Measurements from ENCODE around the gene GABRB1. TPM values are rescaled to one million over a fixed set of nuclear protein-coding genes. Genes with fewer than 3 reads are reported as not detected.
"Not testable (repeated sequence)": the region's sequence is repeated elsewhere in the genome, so short reads cannot be mapped to it uniquely, and the experiment has no call there.

The GABRB1 gene
- total RNA-seq, 1 donor from 2014 or later, result not detected

GRCh38 chr4:47275595-47275994 lies 244.2 kb downstream of the GABRB1 start:
- intact Hi-C loops (cut with micrococcal nuclease), result no loop called here

GRCh38 chr4:47278631-47279030 lies 247.3 kb downstream of the GABRB1 start:
- intact Hi-C loops (cut with micrococcal nuclease), result no loop called here

- intact Hi-C loops (cut with micrococcal nuclease), result no loop called here
Observed at GRCh38 chr4:47287735-47288134, 256.4 kb downstream of the GABRB1 start.

DNA sequence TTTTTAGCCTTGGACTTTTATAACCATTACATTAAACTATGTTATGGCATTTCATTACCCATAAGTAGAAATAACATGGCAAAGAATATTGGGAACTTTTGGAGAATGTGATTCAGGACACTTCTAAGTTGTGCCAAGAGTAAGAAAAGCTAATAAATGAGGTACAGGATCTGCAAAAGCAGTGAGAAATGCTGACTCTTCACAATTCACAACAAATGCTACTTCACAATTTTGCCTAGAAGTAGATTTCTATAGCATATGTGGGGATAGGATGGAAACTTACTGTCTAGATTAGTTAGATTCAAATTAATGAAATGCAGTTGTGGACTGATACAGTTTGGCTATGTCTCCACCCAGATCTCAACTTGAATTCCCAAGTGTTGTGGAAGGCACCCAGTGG lies 258.4 kb downstream of the GABRB1 start:
- intact Hi-C loops (cut with micrococcal nuclease), result no loop called here

- intact Hi-C loops (cut with micrococcal nuclease), result not testable (repeated sequence)
Observed at GRCh38 chr4:47290873-47291272, 259.5 kb downstream of the GABRB1 start.

DNA sequence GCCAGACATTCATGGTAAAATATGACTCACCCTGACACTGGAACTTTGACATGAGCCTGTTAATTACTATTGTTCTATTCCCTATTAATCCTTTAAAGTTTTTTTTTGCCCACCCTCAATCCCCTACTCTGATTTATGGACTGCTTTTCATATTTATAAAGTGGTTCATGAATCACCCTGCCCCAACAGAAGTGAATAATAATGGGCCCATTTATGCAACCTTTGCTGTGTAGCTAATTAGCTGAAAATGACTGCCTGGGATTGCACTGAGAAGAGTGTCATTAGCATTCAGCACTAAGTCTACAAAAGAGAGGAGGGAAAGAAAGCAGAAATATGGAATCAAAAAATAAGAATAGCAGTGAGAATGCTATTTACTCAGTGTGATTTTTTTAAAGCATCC lies 277.8 kb downstream of the GABRB1 start:
- intact Hi-C loops (cut with micrococcal nuclease), result no loop called here

DNA sequence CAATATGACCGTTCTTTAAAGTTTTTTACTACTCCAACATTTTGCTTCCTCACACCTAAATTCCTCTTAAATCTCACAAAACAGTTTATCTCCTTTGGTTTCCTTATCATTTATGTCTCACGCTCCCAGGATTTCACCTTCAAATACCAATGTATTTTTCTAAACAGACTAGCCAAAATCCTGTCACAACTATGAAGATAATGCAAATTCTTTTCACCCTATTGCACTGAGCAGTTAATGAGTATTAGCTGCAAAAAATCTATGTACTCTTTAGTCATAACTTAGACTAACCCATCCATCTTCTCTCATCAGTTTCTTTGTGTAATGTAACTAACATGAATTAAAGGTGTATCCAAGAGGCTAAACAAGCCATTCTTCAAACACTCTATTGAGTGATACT lies 280.8 kb downstream of the GABRB1 start:
- intact Hi-C loops (cut with micrococcal nuclease), result no loop called here

- intact Hi-C loops (cut with micrococcal nuclease), result no loop called here
Observed at GRCh38 chr4:47313384-47313783, 282.0 kb downstream of the GABRB1 start.

GRCh38 chr4:47315346-47315745 lies 284.0 kb downstream of the GABRB1 start:
- intact Hi-C loops (cut with micrococcal nuclease), result no loop called here

DNA sequence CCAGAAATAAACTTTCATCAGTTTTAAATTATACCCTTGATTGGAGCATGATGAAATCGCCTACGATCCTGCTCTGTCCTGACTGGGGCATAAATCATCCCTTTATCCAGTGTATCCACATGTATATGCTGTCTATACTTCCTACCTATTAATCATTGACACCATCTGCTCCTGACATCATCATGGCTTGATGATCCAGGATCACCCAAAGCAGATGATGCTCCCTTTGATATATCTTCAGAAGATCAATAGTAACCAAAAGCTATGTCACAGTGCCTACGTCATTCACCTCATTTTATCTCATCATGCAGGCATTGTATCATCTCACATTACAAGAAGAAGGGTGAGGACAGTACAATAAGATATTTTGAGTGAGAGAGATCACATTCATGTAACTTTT lies 294.7 kb downstream of the GABRB1 start:
- intact Hi-C loops (cut with micrococcal nuclease), result loop anchor here (10.0 kb wide), 1 partner anchor 1651 kb away; no protein-coding TSS in a partner anchor

- intact Hi-C loops (cut with micrococcal nuclease), result no loop called here
Observed at GRCh38 chr4:47330866-47331265, 299.5 kb downstream of the GABRB1 start.

DNA sequence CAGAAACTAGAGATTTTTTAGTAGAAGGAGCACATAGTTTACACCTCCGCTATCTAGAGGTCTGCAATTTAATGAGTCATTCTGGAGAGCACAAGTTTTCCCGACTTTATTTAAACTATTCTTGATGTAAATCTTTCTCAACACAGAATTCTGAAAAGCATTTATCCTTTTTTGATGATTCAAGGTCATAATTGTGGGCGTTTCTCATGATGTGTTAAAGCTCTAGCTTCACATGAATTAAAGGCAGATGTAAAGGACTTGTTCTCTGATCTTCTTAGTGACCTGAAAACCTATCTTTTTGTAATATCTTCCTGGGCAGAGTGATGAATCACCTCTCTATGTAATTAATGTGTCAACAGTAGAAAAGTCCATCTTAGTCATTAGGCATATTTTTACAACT lies 303.3 kb downstream of the GABRB1 start:
- intact Hi-C loops (cut with micrococcal nuclease), result no loop called here

DNA sequence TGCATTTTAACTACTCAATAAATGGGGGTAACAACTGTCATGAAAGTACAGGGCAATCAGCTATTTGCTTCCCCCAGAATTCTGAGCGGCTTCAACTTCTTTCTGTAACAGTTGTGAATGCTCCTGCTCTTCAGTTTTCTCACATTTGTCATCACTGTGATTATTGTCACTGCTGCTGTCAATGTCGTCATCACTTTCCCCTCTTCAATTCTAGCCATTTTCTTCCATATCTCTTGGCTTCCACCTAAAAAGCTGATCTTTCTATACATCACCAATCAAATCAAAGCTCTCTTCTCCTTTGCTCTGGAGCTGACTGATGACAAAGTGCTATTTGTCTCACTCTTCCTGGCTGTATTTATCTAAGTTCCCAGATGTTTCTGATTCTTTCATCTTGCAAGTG lies 306.5 kb downstream of the GABRB1 start:
- intact Hi-C loops (cut with micrococcal nuclease), result no loop called here

DNA sequence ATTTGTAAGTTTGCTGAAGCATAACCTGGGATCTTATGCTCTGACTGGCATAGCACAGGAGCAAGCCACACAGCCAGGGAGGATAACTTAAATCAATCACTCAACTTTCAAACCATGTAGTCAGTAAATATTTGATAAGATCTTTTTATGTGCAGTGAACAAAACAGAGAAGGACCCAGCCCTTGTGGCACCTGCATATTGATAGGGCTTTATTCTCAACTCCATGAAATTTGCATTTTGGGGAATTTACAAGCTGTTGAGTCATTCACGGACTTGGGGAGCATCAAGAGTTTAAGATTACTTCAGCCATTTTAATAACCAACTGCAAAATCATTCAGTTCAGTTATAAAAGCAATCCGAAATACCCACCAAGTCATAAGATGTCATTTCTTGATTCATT lies 309.5 kb downstream of the GABRB1 start:
- intact Hi-C loops (cut with micrococcal nuclease), result no loop called here

DNA sequence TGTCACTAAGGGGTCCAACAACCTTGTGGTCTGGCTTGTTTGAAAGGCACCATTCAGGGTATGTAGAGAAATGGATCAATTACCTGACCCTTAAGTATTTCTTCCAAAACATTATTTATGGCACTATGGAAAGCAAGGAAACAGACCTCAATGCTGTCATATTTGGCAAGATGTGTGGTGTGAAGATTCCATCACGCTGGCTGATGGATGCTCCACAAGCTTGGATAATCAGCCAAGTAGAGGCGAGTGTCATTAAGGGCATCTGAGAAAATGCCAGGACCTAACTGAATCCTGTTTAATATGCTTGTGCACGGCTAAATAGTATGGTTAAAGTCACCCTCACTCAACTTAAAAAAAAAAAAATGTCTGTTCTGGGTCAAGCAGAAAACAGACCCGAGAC lies 311.4 kb downstream of the GABRB1 start:
- intact Hi-C loops (cut with micrococcal nuclease), result no loop called here

DNA sequence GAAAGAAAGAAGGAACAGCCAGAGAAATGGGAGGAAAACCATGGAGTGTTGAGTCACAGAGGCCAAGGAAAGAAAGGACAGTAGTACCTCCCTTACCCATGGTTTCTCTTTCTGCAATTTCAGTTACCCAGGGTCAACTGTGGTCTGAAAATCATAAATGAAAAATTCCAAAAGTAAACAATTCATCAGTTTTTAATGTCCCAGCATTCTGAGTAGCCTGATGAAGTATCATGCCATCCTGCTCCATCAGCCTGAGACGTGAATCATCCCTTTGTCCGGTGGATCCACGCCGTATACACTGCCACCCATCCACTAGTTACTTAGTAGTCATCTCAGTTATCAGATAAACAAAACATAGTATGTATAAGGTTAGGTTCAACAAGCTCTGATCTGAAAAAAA lies 318.0 kb downstream of the GABRB1 start:
- intact Hi-C loops (cut with micrococcal nuclease), result no loop called here

DNA sequence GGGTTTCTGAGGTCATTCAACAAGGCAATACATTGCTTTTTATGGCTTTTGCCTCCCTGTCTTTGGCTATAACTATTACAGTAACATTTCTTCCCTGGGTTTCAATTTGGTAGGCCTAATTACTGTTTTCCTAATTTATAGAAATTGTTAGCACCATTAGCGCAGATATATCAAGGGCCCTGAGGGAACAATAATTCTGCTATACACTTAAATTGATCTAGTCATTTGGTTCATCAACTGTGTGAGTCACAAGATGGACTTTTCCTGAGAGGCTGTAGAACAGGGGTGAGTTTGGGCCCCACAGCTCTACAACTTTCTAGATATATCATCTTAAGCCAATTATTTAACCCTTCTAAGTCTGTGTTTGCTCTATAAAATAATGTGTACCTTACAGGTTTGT lies 324.2 kb downstream of the GABRB1 start:
- intact Hi-C loops (cut with micrococcal nuclease), result no loop called here

DNA sequence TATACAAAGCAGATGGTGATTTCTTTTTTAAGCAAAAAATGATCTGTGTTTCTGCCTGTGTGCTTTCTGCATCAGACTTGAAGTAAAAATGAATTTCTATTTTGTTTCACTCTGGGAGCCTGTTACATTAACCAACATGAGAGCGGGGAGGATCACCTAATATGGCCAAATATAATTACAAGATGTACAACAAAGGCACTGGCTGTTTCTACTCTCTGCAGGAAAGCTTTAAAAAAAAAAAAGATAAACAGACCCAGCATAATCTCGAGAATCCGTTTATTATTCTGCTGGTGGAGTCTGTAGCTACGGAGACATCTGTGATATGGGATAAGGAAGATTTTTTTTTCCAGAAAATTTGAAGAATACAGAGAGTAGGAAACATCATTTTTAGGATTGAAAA lies 328.5 kb downstream of the GABRB1 start:
- intact Hi-C loops (cut with micrococcal nuclease), result no loop called here

- intact Hi-C loops (cut with micrococcal nuclease), result no loop called here
Observed at GRCh38 chr4:47367761-47368160, 336.4 kb downstream of the GABRB1 start.

GRCh38 chr4:47368211-47368610 lies 336.8 kb downstream of the GABRB1 start:
- intact Hi-C loops (cut with micrococcal nuclease), result no loop called here

DNA sequence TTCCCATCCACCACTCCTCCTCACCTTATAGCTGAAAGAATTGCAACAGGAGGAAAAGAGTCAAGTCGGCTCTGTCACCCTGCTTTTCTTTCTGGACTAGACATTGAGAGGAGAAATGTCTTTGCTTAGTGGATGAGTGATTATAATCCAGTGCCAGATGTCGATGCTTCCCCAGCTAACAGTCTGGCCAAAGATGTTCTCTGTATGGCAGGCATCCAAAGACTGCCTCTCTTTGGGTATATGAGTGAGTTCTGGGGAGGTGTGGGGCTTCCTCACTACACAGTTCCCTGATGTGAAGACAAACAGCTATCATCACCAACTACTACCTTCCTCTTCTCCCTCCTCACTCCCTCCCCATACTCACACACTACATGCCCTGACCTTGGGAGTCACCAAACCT lies 341.2 kb downstream of the GABRB1 start:
- intact Hi-C loops (cut with micrococcal nuclease), result no loop called here

- intact Hi-C loops (cut with micrococcal nuclease), result no loop called here
Observed at GRCh38 chr4:47373174-47373573, 341.8 kb downstream of the GABRB1 start.

DNA sequence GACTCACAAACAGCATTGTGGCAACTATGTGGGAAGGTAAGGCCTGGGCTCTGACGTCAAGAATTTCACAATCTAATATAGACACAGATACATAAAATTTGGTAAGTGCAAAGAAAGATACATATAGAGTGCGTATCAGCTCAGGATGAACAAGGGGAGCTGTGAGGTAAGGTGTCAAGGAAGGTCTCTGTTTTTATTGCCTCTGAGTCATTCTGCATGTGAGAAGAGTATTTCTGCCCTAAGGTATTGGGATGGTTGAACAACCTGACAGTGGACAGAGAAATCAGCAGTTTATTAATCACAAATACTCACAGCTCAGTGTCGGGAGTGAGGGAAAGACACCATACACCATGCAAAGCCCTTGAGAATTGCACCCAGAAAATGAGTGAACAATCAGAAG lies 342.3 kb downstream of the GABRB1 start:
- intact Hi-C loops (cut with micrococcal nuclease), result no loop called here

- intact Hi-C loops (cut with micrococcal nuclease), result no loop called here
Observed at GRCh38 chr4:47374477-47374876, 343.1 kb downstream of the GABRB1 start.

Data from T-helper 2 cell treated with Interferon-gamma antibody and Interleukin-4, amounts not matched to agents 100 ng/mL and 5 ng/mL, for 36 hours (primary cell).